Panc1 (cell line): ENCODE results near the gene IL1A.

Source experiments
- CTCF ChIP-seq: fragments of 450-650 bp; IDR thresholded peaks from 2 replicates; pipeline ENCODE4 v1.5.1; 2017; ENCODE audit warnings: mild to moderate bottlenecking
- POLR2AphosphoS5 ChIP-seq: IDR thresholded peaks from 2 replicates; pipeline ENCODE4 v1.6.1; 2012; ENCODE audit warnings: mild to moderate bottlenecking, low read depth, low read length, moderate library complexity
- REST ChIP-seq, 2 experiments: IDR thresholded peaks; 2 replicates each; pipeline ENCODE4 v1.6.1; 2011 to 2012; ENCODE audit warnings: low read depth in 2 of 2, control low read depth in 1 of 2, low read length in 1 of 2, mild to moderate bottlenecking in 1 of 2, moderate library complexity in 1 of 2; ENCODE audit not compliant: insufficient read depth in 1 of 2
- SIN3A ChIP-seq: IDR thresholded peaks from 2 replicates; pipeline ENCODE4 v1.6.1; 2012; ENCODE audit warnings: low read depth, mild to moderate bottlenecking, low read length, moderate library complexity, borderline replicate concordance; ENCODE audit not compliant: insufficient read depth
- TCF7L2 ChIP-seq: IDR thresholded peaks from 2 replicates; pipeline ENCODE4 v1.6.1; 2011; ENCODE audit warnings: mild to moderate bottlenecking, low read depth, low read length, inconsistent platforms

- TF ChIP-seq POLR2AphosphoS5 (no peak), CTCF (no peak), REST (IDR thresholded peaks at IDR 0.05; ENCODE audit: insufficient read depth in 1 of 2, low read depth in 2 of 2, low read length in 1 of 2) (no peak), SIN3A (no peak), TCF7L2 (no peak)
Measured at GRCh38 chr2:112831513-112831845, 47.2 kb upstream of the IL1A start.
